H9 (cell line): ENCODE measurements around the gene CFAP77. TPM values are rescaled to one million over a fixed set of nuclear protein-coding genes. Genes with fewer than 3 reads are reported as not detected.

Experiments
- DNase-seq: peaks from one replicate; pipeline ENCODE4 v3.0.0-alpha.2; 2017
- H2AFZ ChIP-seq: one replicate; pipeline ENCODE4 v1.6.1; 2013; ENCODE audit warnings: mild to moderate bottlenecking, low read length, control low read depth, moderate library complexity
- H2AK5ac ChIP-seq: 2 replicates; pipeline ENCODE4 v1.6.1; 2013; ENCODE audit warnings: low read length, control low read depth, mixed read lengths; ENCODE audit not compliant: insufficient read length
- H2BK120ac ChIP-seq: one replicate; pipeline ENCODE4 v1.6.1; 2013; ENCODE audit warnings: low read depth, mild to moderate bottlenecking, low read length, control low read depth, inconsistent platforms; ENCODE audit not compliant: poor library complexity, severe bottlenecking
- H2BK12ac ChIP-seq: 2 replicates; pipeline ENCODE4 v1.6.1; 2013; ENCODE audit warnings: low read length, control low read depth, mixed read lengths, low read depth; ENCODE audit not compliant: insufficient read length
- H2BK15ac ChIP-seq: 2 replicates; pipeline ENCODE4 v1.6.1; 2013; ENCODE audit warnings: low read depth, low read length, control low read depth
- H2BK20ac ChIP-seq: one replicate; pipeline ENCODE4 v1.6.1; 2013; ENCODE audit warnings: low read depth, mild to moderate bottlenecking, low read length, control low read depth, inconsistent platforms; ENCODE audit not compliant: poor library complexity, severe bottlenecking
- H2BK5ac ChIP-seq: 2 replicates; pipeline ENCODE4 v1.6.1; 2013; ENCODE audit warnings: low read length, control low read depth, mixed read lengths; ENCODE audit not compliant: insufficient read length
- H3K14ac ChIP-seq: 2 replicates; pipeline ENCODE4 v1.6.1; 2013; ENCODE audit warnings: low read length, control low read depth; ENCODE audit not compliant: insufficient read depth
- H3K18ac ChIP-seq: 2 replicates; pipeline ENCODE4 v1.6.1; 2013; ENCODE audit warnings: low read depth, mild to moderate bottlenecking, mixed read lengths, low read length, control low read depth; ENCODE audit not compliant: insufficient read length
- H3K23ac ChIP-seq: 2 replicates; pipeline ENCODE4 v1.6.1; 2013; ENCODE audit warnings: low read length, control low read depth, mixed read lengths, low read depth; ENCODE audit not compliant: insufficient read length
- H3K23me2 ChIP-seq: 2 replicates; pipeline ENCODE4 v1.6.1; 2013; ENCODE audit warnings: low read depth, mild to moderate bottlenecking, mixed read lengths, low read length, control low read depth; ENCODE audit not compliant: insufficient read length, poor library complexity, severe bottlenecking
- H3K27ac ChIP-seq: 2 replicates; pipeline ENCODE4 v1.5.1; 2013; ENCODE audit warnings: low read length, control low read depth, mixed read lengths, low read depth; ENCODE audit not compliant: insufficient read length
- H3K27me3 ChIP-seq: 2 replicates; pipeline ENCODE4 v1.6.1; 2013; ENCODE audit warnings: low read length, control low read depth, inconsistent platforms; ENCODE audit not compliant: insufficient read depth
- H3K4ac ChIP-seq: 2 replicates; pipeline ENCODE4 v1.6.1; 2013; ENCODE audit warnings: low read depth, mild to moderate bottlenecking, control low read depth, inconsistent platforms, low read length, moderate library complexity
- H3K4me1 ChIP-seq: 2 replicates; pipeline ENCODE4 v1.6.1; 2013; ENCODE audit warnings: low read length, control low read depth, inconsistent platforms; ENCODE audit not compliant: insufficient read depth
- H3K4me2 ChIP-seq: 2 replicates; pipeline ENCODE4 v1.6.1; 2013; ENCODE audit warnings: low read length, control low read depth, mixed read lengths; ENCODE audit not compliant: insufficient read length, insufficient read depth
- H3K56ac ChIP-seq: 2 replicates; pipeline ENCODE4 v1.6.1; 2013; ENCODE audit warnings: low read depth, mild to moderate bottlenecking, mixed read lengths, low read length, control low read depth; ENCODE audit not compliant: insufficient read length
- H3K79me1 ChIP-seq: 2 replicates; pipeline ENCODE4 v1.6.1; 2013; ENCODE audit warnings: low read depth, mild to moderate bottlenecking, moderate library complexity, low read length, control low read depth, inconsistent platforms; ENCODE audit not compliant: insufficient read depth, poor library complexity, severe bottlenecking
- H3K79me2 ChIP-seq: 2 replicates; pipeline ENCODE4 v1.6.1; 2013; ENCODE audit warnings: low read length, control low read depth, inconsistent platforms; ENCODE audit not compliant: insufficient read depth
- H3K9ac ChIP-seq: 2 replicates; pipeline ENCODE4 v1.6.1; 2013; ENCODE audit warnings: low read length, control low read depth, mixed read lengths; ENCODE audit not compliant: insufficient read length; ENCODE audit errors: extremely low read depth
- H3K9me3 ChIP-seq: one replicate; pipeline ENCODE4 v1.6.1; 2013; ENCODE audit warnings: low read depth, low read length, inconsistent platforms; ENCODE audit not compliant: control insufficient read depth
- H3T11ph ChIP-seq: one replicate; pipeline ENCODE4 v1.6.1; 2013; ENCODE audit warnings: mild to moderate bottlenecking, low read length, control low read depth, inconsistent platforms
- H4K20me1 ChIP-seq: one replicate; pipeline ENCODE4 v1.6.1; 2013; ENCODE audit not compliant: control insufficient read depth, insufficient read length, insufficient read depth
- H4K5ac ChIP-seq: 2 replicates; pipeline ENCODE4 v1.6.1; 2013; ENCODE audit warnings: low read depth, mild to moderate bottlenecking, mixed read lengths, low read length, control low read depth; ENCODE audit not compliant: insufficient read length
- H4K8ac ChIP-seq: replicated peaks from 2 replicates; pipeline ENCODE4 v1.6.1; 2013; ENCODE audit warnings: low read length, control low read depth, mixed read lengths, low read depth; ENCODE audit not compliant: insufficient read length
- H4K91ac ChIP-seq: 2 replicates; pipeline ENCODE4 v1.6.1; 2013; ENCODE audit warnings: low read depth, mild to moderate bottlenecking, moderate library complexity, mixed read lengths, low read length, control low read depth; ENCODE audit not compliant: insufficient read length
- H3K27ac Mint-ChIP-seq, 3 experiments: 2 replicates in 2 of 3; 3 replicates in 1 of 3; pipeline ENCODE4 v1.8.0; 2020 to 2021; ENCODE audit warnings: mixed read lengths in 3 of 3, mild to moderate bottlenecking in 1 of 3, moderate library complexity in 1 of 3
- H3K27me3 Mint-ChIP-seq: 2 replicates; pipeline ENCODE4 v1.8.0; 2021; ENCODE audit warnings: low read depth, mild to moderate bottlenecking, moderate library complexity, mixed read lengths
- H3K36me3 Mint-ChIP-seq, 3 experiments: 2 replicates in 2 of 3; 3 replicates in 1 of 3; pipeline ENCODE4 v1.8.0; 2020 to 2021; ENCODE audit warnings: low read depth in 3 of 3, mixed read lengths in 3 of 3; ENCODE audit not compliant: insufficient read depth in 1 of 3
- H3K4me1 Mint-ChIP-seq, 2 experiments: 2 replicates each; pipeline ENCODE4 v1.8.0; 2020; ENCODE audit warnings: mixed read lengths in 2 of 2
- H3K4me3 Mint-ChIP-seq, 2 experiments: 2 replicates in 1 of 2; 3 replicates in 1 of 2; pipeline ENCODE4 v1.8.0; 2020 to 2021; ENCODE audit warnings: mild to moderate bottlenecking in 2 of 2, mixed read lengths in 2 of 2, moderate library complexity in 1 of 2
- H3K9me3 Mint-ChIP-seq, 2 experiments: 2 replicates in 1 of 2; 3 replicates in 1 of 2; pipeline ENCODE4 v1.8.0; 2020; ENCODE audit warnings: mild to moderate bottlenecking in 2 of 2, mixed read lengths in 2 of 2, moderate library complexity in 1 of 2
- CTCF ChIP-seq: fragments of 200-600 bp; sonication (generic); conservative IDR thresholded peaks from 3 replicates; pipeline ENCODE4 v1.8.0; 2021; ENCODE audit warnings: antibody characterized with exemption, mild to moderate bottlenecking
- WGBS: extraction: QIAGEN DNeasy Blood & Tissue Kit; methylation state at CpG from one replicate; pipeline ENCODE4 v1.1.7; 2013; ENCODE audit warnings: missing lambda C conversion rate, low lambda C conversion rate, mixed read lengths; ENCODE audit not compliant: insufficient read length; ENCODE audit errors: extremely low coverage; 5-methylcytosine and 5-hydroxymethylcytosine counted together
- total RNA-seq: library from RNA; stranded (reverse); gene quantifications from 2 replicates; pipeline ENCODE4 v1.2.1, GENCODE V29; 2021

The CFAP77 gene
- total RNA-seq, 1 experiment from 2014 or later = 0.72 TPM

GRCh38 chr9:132456241-132456640, 46.2 kb downstream of the CFAP77 start:
- Mint-ChIP-seq H3K27ac (no peak overlapping the region; a peak in 1 of 7 replicates), H3K4me3 (no peak overlapping the region), H3K27me3 (peaks cover 8% of the 10 kb centered on the region), H3K9me3 (no peaks in the 10 kb centered on the region), H3K36me3 (no peaks in the 10 kb centered on the region), H3K4me1 (peaks cover 19 to 23% of the 10 kb centered on the region in 2 experiments)
- Histone ChIP-seq H3K14ac (no peak overlapping the region), H2BK15ac (no peak overlapping the region), H3K79me1 (no peaks in the 10 kb centered on the region), H3K4me1 (no peaks in the 10 kb centered on the region), H4K91ac (no peak overlapping the region), H3K9ac (no peak overlapping the region), H3K23ac (no peak overlapping the region), H3K4me2 (no peak overlapping the region), H3K18ac (no peak overlapping the region), H4K5ac (no peak overlapping the region), H2BK120ac (no peak overlapping the region), H3K9me3 (no peaks in the 10 kb centered on the region), H2BK12ac (no peak overlapping the region), H3T11ph (no peak overlapping the region), H2AFZ (no peak overlapping the region), H2BK5ac (no peak overlapping the region), H2BK20ac (no peak overlapping the region), H3K27ac (no peak overlapping the region), H3K27me3 (no peaks in the 10 kb centered on the region), H3K56ac (no peak overlapping the region), H3K4ac (no peak overlapping the region), H2AK5ac (no peak overlapping the region), H4K8ac (no peak overlapping the region), H3K79me2 (no peaks in the 10 kb centered on the region), H4K20me1 (no peaks in the 10 kb centered on the region), H3K23me2 (no peaks in the 10 kb centered on the region)
- no CpG with 5 or more reads among the region's 8 CpGs for WGBS
- no peak for TF ChIP-seq CTCF
- no peak for DNase-seq
